ENCODE results near the gene METTL9.

DNA sequence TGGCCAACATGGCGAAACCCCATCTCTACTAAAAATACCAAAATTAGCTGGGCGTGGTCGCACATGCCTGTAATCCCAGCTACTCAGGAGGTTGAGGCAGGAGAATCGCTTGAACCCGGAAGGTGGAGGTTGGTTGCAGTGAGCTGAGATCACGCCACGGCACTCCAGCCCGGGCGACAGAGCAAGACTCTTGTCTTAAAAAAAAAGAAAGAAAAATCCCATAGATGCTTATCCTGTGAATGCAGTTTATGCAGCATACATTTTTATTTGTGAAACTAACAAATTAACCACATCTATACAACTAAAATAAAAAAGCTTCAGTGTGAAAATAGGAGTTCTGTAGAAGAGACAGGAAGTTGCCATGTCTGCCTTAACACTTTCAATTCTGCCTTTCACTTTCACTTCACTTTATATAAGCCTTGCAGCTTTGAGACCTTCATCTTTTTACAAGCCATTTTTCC, 45.9 kb downstream of the METTL9 start:
- TF ChIP-seq, protein P1, sequence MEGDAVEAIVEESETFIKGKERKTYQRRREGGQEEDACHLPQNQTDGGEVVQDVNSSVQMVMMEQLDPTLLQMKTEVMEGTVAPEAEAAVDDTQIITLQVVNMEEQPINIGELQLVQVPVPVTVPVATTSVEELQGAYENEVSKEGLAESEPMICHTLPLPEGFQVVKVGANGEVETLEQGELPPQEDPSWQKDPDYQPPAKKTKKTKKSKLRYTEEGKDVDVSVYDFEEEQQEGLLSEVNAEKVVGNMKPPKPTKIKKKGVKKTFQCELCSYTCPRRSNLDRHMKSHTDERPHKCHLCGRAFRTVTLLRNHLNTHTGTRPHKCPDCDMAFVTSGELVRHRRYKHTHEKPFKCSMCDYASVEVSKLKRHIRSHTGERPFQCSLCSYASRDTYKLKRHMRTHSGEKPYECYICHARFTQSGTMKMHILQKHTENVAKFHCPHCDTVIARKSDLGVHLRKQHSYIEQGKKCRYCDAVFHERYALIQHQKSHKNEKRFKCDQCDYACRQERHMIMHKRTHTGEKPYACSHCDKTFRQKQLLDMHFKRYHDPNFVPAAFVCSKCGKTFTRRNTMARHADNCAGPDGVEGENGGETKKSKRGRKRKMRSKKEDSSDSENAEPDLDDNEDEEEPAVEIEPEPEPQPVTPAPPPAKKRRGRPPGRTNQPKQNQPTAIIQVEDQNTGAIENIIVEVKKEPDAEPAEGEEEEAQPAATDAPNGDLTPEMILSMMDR (IDR thresholded peaks at IDR 0.05), result no peak
- TF ChIP-seq POLR2A (IDR thresholded peaks at IDR 0.05), result no peak
